ENCODE measurements around the gene S100PBP. TPM values are rescaled to one million over a fixed set of nuclear protein-coding genes. Genes with fewer than 3 reads are reported as not detected.
A peak's percentile ranks its signal among the peaks of the same experiment; 100 is the strongest.

The S100PBP gene
- total and polyA plus RNA-seq, 2 donors from 2014 or later: 14.3 to 40.1 TPM

- Histone ChIP-seq H3K27ac (ENCODE audit: low read depth in 2 of 2, low read length in 2 of 2) (no peak overlapping the region), H3K9me3 (ENCODE audit: control insufficient read depth in 2 of 3, insufficient read depth in 1 of 3, low read length in 3 of 3) (no peaks in the 10 kb centered on the region), H3K4me1 (ENCODE audit: control insufficient read depth in 2 of 3, insufficient read depth in 2 of 3, low read depth in 1 of 3, low read length in 3 of 3) (peaks cover 0 to 4% (median 0%) of the 10 kb centered on the region in 3 donors), H3K9ac (ENCODE audit: low read length in 3 of 3) (no peak overlapping the region), H3K27me3 (ENCODE audit: control insufficient read depth, insufficient read depth, low read length) (peaks cover 4% of the 10 kb centered on the region), H3K36me3 (ENCODE audit: control insufficient read depth in 2 of 3, insufficient read depth in 3 of 3, low read length in 3 of 3) (no peaks in the 10 kb centered on the region), H3K4me3 (ENCODE audit: low read length in 3 of 3) (no peak overlapping the region)
- no peak for TF ChIP-seq CTCF (IDR thresholded peaks at IDR 0.05; ENCODE audit: borderline replicate concordance, extremely low read depth, insufficient read depth)
- intact Hi-C loops (cut with DNase I): no loop called here
- peak in 1 of 5 donors; percentile 44 for DNase-seq
- no peak for FAIRE-seq
These were observed 73.2 kb downstream of the S100PBP start for GRCh38 chr1:32890516-32891240.

- Histone ChIP-seq H3K9me3 (ENCODE audit: control insufficient read depth in 2 of 3, insufficient read depth in 1 of 3, low read length in 3 of 3) (no peaks in the 10 kb centered on the region), H3K27me3 (ENCODE audit: control insufficient read depth, insufficient read depth, low read length) (peaks cover 4% of the 10 kb centered on the region), H3K27ac (ENCODE audit: low read depth in 2 of 2, low read length in 2 of 2) (no peak overlapping the region), H3K9ac (ENCODE audit: low read length in 3 of 3) (no peak overlapping the region), H3K36me3 (ENCODE audit: control insufficient read depth in 2 of 3, insufficient read depth in 3 of 3, low read length in 3 of 3) (no peaks in the 10 kb centered on the region), H3K4me1 (ENCODE audit: control insufficient read depth in 2 of 3, insufficient read depth in 2 of 3, low read depth in 1 of 3, low read length in 3 of 3) (peaks cover 0 to 4% (median 0%) of the 10 kb centered on the region in 3 donors), H3K4me3 (ENCODE audit: low read length in 3 of 3) (no peak overlapping the region)
- FAIRE-seq (no peak), DNase-seq (no peak)
- TF ChIP-seq CTCF (IDR thresholded peaks at IDR 0.05; ENCODE audit: borderline replicate concordance, extremely low read depth, insufficient read depth): no peak
- intact Hi-C loops (cut with DNase I): no loop called here
These were observed 73.8 kb downstream of the S100PBP start for GRCh38 chr1:32891241-32891570.

GRCh38 chr1:32891630-32892029 is 74.2 kb downstream of the S100PBP start:
- no peak for DNase-seq
- Histone ChIP-seq H3K36me3 (ENCODE audit: control insufficient read depth in 2 of 3, insufficient read depth in 3 of 3, low read length in 3 of 3) (no peaks in the 10 kb centered on the region), H3K9me3 (ENCODE audit: control insufficient read depth in 2 of 3, insufficient read depth in 1 of 3, low read length in 3 of 3) (no peaks in the 10 kb centered on the region), H3K27me3 (ENCODE audit: control insufficient read depth, insufficient read depth, low read length) (peaks cover 4% of the 10 kb centered on the region), H3K9ac (ENCODE audit: low read length in 3 of 3) (no peak overlapping the region), H3K4me3 (ENCODE audit: low read length in 3 of 3) (no peak overlapping the region), H3K27ac (ENCODE audit: low read depth in 2 of 2, low read length in 2 of 2) (no peak overlapping the region), H3K4me1 (ENCODE audit: control insufficient read depth in 2 of 3, insufficient read depth in 2 of 3, low read depth in 1 of 3, low read length in 3 of 3) (peaks cover 0 to 4% (median 0%) of the 10 kb centered on the region in 3 donors)
- no peak for TF ChIP-seq CTCF (IDR thresholded peaks at IDR 0.05; ENCODE audit: borderline replicate concordance, extremely low read depth, insufficient read depth)
- intact Hi-C loops (cut with DNase I): no loop called here
- no peak for FAIRE-seq
